K562 treated with DMSO at 1 percent for 48 hours (cell line): Measurements from ENCODE around the gene MOBP. TPM values are rescaled to one million over a fixed set of nuclear protein-coding genes. Genes with fewer than 3 reads are reported as not detected.

ENCODE experiments used
- total RNA-seq: library from RNA; unstranded; fragments of 300-600 nt; gene quantifications from 2 replicates; pipeline ENCODE4 v1.2.3, GENCODE V29; 2022; ENCODE audit warnings: low replicate concordance; ENCODE audit errors: extremely low read depth

Gene MOBP, protein sequence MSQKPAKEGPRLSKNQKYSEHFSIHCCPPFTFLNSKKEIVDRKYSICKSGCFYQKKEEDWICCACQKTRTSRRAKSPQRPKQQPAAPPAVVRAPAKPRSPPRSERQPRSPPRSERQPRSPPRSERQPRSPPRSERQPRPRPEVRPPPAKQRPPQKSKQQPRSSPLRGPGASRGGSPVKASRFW
- total RNA-seq, result not detected in 2 replicates

DNA sequence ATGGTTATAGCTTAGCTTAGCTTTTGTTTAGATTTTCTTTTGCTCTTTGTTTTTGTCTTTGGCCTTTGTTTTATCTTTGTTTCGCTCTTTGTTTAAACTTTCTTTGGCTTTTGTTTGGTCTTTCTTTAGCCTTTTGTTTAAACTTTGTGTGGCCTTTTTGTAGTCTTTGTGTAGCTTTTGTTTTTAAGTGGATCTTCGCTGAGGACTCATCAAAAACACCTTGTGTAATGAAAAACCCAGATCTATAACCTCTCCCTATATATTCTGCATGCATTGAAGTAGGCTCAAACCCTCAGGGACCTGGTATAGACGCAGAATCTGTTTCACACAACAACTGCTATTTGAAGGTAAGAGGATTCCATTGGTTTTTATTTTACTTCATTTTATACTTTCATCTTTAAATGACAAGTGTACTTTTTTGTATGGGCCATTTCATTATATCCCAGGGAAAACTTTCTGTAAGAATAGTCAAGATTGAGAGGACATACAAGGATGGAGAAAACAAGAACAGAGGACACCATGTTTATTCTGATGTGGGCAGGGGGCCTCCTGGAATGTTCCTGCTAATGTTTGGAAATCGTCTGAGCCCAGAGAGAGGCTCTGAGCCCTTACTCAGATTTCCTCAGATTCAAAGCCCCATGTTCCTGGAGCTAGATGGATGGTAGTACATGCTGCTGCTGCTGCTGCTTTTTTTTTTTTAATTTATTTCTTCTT is at the start of gene MOBP:
Gene MOBP, plus strand, starts transcription at position 287 of the 714 bp plus-strand sequence. CDS start 34,390 bp downstream, outside the sequence.

Other genes starting within 250 kb of the MOBP start
- not detected in 2 replicates for gene CX3CR1, start 187.6 kb upstream of the MOBP start, total RNA-seq
- not detected in 2 replicates for gene CCR8, start 138.0 kb upstream of the MOBP start, total RNA-seq
- gene SLC25A38, start 84.3 kb upstream of the MOBP start, total RNA-seq, result not detected in 2 replicates
- 1,766 TPM in 1 of 2 replicates, not detected in the other for gene RPSA, start 61.0 kb upstream of the MOBP start, total RNA-seq